ENCODE results near the gene CHST8. TPM values are rescaled to one million over a fixed set of nuclear protein-coding genes. Genes with fewer than 3 reads are reported as not detected.

Gene CHST8
- polyA plus RNA-seq, 1 of the 3 experiments (the other 2 are of a cell fraction): 0.05 TPM

- Histone ChIP-seq H3K4me2 (no peak overlapping the region), H2AFZ (ENCODE audit: low read depth) (no peak overlapping the region), H4K20me1 (ENCODE audit: insufficient read depth) (no peaks in the 10 kb centered on the region), H3K9ac (no peak overlapping the region), H3K4me1 (ENCODE audit: control insufficient read depth in 1 of 2, insufficient read depth in 2 of 2, low read depth in 1 of 2, low read length in 1 of 2) (peaks cover 0 to 17% of the 10 kb centered on the region in 2 experiments; a peak in 1 of 4 replicates), H3K27me3 (ENCODE audit: insufficient read depth) (no peaks in the 10 kb centered on the region), H3K27ac (ENCODE audit: low read depth in 2 of 2, low read length in 1 of 2) (no peak overlapping the region), H3K4me3 (ENCODE audit: low read depth in 2 of 2, low read length in 1 of 2) (no peak overlapping the region), H3K36me3 (replicated peaks in 1 of 2; ENCODE audit: control insufficient read depth in 1 of 2, insufficient read depth in 2 of 2, low read length in 1 of 2) (no peaks in the 10 kb centered on the region), H3K9me2 (no peaks in the 10 kb centered on the region), H3K9me3 (no peaks in the 10 kb centered on the region), H3F3A (replicated peaks; ENCODE audit: insufficient read depth) (no peaks in the 10 kb centered on the region), H3K79me2 (ENCODE audit: insufficient read depth) (no peaks in the 10 kb centered on the region)
- TF ChIP-seq TEAD4 (IDR thresholded peaks at IDR 0.05; ENCODE audit: borderline replicate concordance, insufficient read depth) (no peak), GATA2 (CRISPR knock-in tag; IDR thresholded peaks at IDR 0.05) (no peak), MEF2A (IDR thresholded peaks at IDR 0.05; ENCODE audit: borderline replicate concordance, low read depth) (no peak), FOXJ3 (CRISPR knock-in tag; IDR thresholded peaks at IDR 0.05) (no peak), ZBTB33 (IDR thresholded peaks at IDR 0.05; ENCODE audit: borderline replicate concordance, low read depth) (no peak), TAF1 (IDR thresholded peaks at IDR 0.05; ENCODE audit: borderline replicate concordance, low read depth, low read length) (no peak)
- no peak for DNase-seq
- ChIA-PET POLR2A (no interaction called here), CTCF (no interaction called here)
- WGBS (ENCODE audit: low lambda C conversion rate): 41% methylated on average over 8 of the region's 8 CpGs
Observed at GRCh38 chr19:33746159-33746558, 124.4 kb downstream of the CHST8 start.

DNA sequence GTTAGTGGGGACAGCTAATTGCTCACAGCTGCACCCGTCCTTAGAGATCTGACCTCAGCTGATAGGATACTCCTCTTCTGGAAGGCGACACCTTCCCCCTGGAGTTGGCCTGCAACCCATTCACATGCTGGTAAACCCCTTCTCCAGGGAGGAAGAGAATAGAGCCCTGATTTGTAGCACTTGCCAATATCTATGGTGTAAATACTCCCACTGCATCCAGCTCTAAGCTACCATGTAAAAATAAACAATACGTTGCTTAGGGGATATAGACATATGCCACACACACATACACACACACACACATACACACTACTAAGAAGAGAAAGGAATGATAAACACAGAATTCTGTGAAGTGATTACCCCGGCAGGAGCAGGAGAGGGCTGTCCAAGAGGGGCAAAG lies 125.5 kb downstream of the CHST8 start:
- Histone ChIP-seq H3K9me3 (no peaks in the 10 kb centered on the region), H3K79me2 (ENCODE audit: insufficient read depth) (no peaks in the 10 kb centered on the region), H3K9ac (no peak overlapping the region), H3K4me1 (ENCODE audit: control insufficient read depth in 1 of 2, insufficient read depth in 2 of 2, low read depth in 1 of 2, low read length in 1 of 2) (peaks cover 0 to 27% of the 10 kb centered on the region in 2 experiments; a peak in 1 of 4 replicates), H3K27me3 (ENCODE audit: insufficient read depth) (no peaks in the 10 kb centered on the region), H3K27ac (ENCODE audit: low read depth in 2 of 2, low read length in 1 of 2) (no peak overlapping the region), H3F3A (replicated peaks; ENCODE audit: insufficient read depth) (no peaks in the 10 kb centered on the region), H3K9me2 (no peaks in the 10 kb centered on the region), H4K20me1 (ENCODE audit: insufficient read depth) (no peaks in the 10 kb centered on the region), H2AFZ (ENCODE audit: low read depth) (no peak overlapping the region), H3K36me3 (replicated peaks in 1 of 2; ENCODE audit: control insufficient read depth in 1 of 2, insufficient read depth in 2 of 2, low read length in 1 of 2) (no peaks in the 10 kb centered on the region), H3K4me2 (no peak overlapping the region), H3K4me3 (ENCODE audit: low read depth in 2 of 2, low read length in 1 of 2) (no peak overlapping the region)
- WGBS (ENCODE audit: low lambda C conversion rate): 22% methylated on average over 4 of the region's 4 CpGs
- ChIA-PET CTCF (interaction anchor here (1.0 to 1.6 kb wide), 4 partner anchors 11 to 251 kb away, joined by 3 to 6 read pairs (median 4); no protein-coding TSS in a partner anchor), POLR2A (no interaction called here)
- no peak for DNase-seq
- TF ChIP-seq FOXM1 (IDR thresholded peaks at IDR 0.05; ENCODE audit: low read depth): no peak

- H3K36me3 ChIP-seq (replicated peaks in 1 of 2; ENCODE audit: control insufficient read depth in 1 of 2, insufficient read depth in 2 of 2, low read length in 1 of 2): no peaks in the 10 kb centered on the region
- no peak overlapping the region for H3K4me2 ChIP-seq
- H3K27ac ChIP-seq (ENCODE audit: low read depth in 2 of 2, low read length in 1 of 2): no peak overlapping the region
- H3F3A ChIP-seq (replicated peaks; ENCODE audit: insufficient read depth): no peaks in the 10 kb centered on the region
- ChIA-PET POLR2A (no interaction called here), CTCF (interaction anchor here (1.0 to 1.7 kb wide), 7 partner anchors 12 to 445 kb away, joined by 3 to 5 read pairs (median 4); no protein-coding TSS in a partner anchor)
- no peak overlapping the region for H3K4me3 ChIP-seq (ENCODE audit: low read depth in 2 of 2, low read length in 1 of 2)
- no peaks in the 10 kb centered on the region for H3K9me3 ChIP-seq
- WGBS (ENCODE audit: low lambda C conversion rate): 58% methylated on average over 3 of the region's 8 CpGs
- no peak overlapping the region for H2AFZ ChIP-seq (ENCODE audit: low read depth)
- no peaks in the 10 kb centered on the region for H4K20me1 ChIP-seq (ENCODE audit: insufficient read depth)
- DNase-seq: no peak
- no peaks in the 10 kb centered on the region for H3K79me2 ChIP-seq (ENCODE audit: insufficient read depth)
- no peaks in the 10 kb centered on the region for H3K27me3 ChIP-seq (ENCODE audit: insufficient read depth)
- H3K9ac ChIP-seq: no peak overlapping the region
- H3K4me1 ChIP-seq (ENCODE audit: control insufficient read depth in 1 of 2, insufficient read depth in 2 of 2, low read depth in 1 of 2, low read length in 1 of 2): peaks cover 0 to 29% of the 10 kb centered on the region in 2 experiments; a peak in 1 of 4 replicates
- H3K9me2 ChIP-seq: no peaks in the 10 kb centered on the region
- TF ChIP-seq ELF1 (IDR thresholded peaks at IDR 0.05) (no peak), FOSL2 (IDR thresholded peaks at IDR 0.05; ENCODE audit: borderline replicate concordance, low read depth) (no peak), TEAD4 (IDR thresholded peaks at IDR 0.05; ENCODE audit: borderline replicate concordance, insufficient read depth) (no peak), USF2 (IDR thresholded peaks at IDR 0.05; ENCODE audit: borderline replicate concordance, low read depth, low read length) (no peak), EP300 (IDR thresholded peaks at IDR 0.05; ENCODE audit: borderline replicate concordance in 1 of 2, low read depth in 1 of 2, low read length in 1 of 2) (no peak), TAF1 (IDR thresholded peaks at IDR 0.05; ENCODE audit: borderline replicate concordance, low read depth, low read length) (no peak), FOXM1 (IDR thresholded peaks at IDR 0.05; ENCODE audit: low read depth) (no peak), ZBTB33 (IDR thresholded peaks at IDR 0.05; ENCODE audit: borderline replicate concordance, low read depth) (no peak), NFIC (IDR thresholded peaks at IDR 0.05; ENCODE audit: borderline replicate concordance) (no peak), EZH2phosphoT487 (IDR thresholded peaks at IDR 0.05; ENCODE audit: borderline replicate concordance, low read depth) (no peak), RCOR1 (IDR thresholded peaks at IDR 0.05; ENCODE audit: low read length) (no peak), MEF2A (IDR thresholded peaks at IDR 0.05; ENCODE audit: borderline replicate concordance, low read depth) (no peak)
- TF ChIP-seq, protein P1, sequence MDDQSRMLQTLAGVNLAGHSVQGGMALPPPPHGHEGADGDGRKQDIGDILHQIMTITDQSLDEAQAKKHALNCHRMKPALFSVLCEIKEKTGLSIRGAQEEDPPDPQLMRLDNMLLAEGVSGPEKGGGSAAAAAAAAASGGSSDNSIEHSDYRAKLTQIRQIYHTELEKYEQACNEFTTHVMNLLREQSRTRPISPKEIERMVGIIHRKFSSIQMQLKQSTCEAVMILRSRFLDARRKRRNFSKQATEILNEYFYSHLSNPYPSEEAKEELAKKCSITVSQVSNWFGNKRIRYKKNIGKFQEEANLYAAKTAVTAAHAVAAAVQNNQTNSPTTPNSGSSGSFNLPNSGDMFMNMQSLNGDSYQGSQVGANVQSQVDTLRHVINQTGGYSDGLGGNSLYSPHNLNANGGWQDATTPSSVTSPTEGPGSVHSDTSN (IDR thresholded peaks at IDR 0.05): no peak
Observed at GRCh38 chr19:33748231-33748630, 126.5 kb downstream of the CHST8 start.

Data from SK-N-SH (cell line).